Peyer's patch (tissue), 4 donors: ENCODE measurements around the gene CERS4. TPM values are rescaled to one million over a fixed set of nuclear protein-coding genes. Genes with fewer than 3 reads are reported as not detected.

ENCODE experiments used
- DNase-seq, 3 donors: peaks; one replicate each; pipeline ENCODE4 v3.0.0-alpha.2; 2017 to 2019
- H3K27ac ChIP-seq, 4 donors: fragments of 200-600 bp; sonication (generic); one replicate each; pipeline ENCODE4 v1.5.1; 2016 to 2019
- H3K27me3 ChIP-seq, 2 donors: fragments of 200-600 bp; sonication (generic); one replicate each; pipeline ENCODE4 v1.5.1; 2019
- H3K36me3 ChIP-seq, 3 donors: fragments of 200-600 bp; sonication (generic); one replicate each; pipeline ENCODE4 v1.5.1; 2016 to 2019
- H3K4me1 ChIP-seq, 4 donors: fragments of 200-600 bp; sonication (generic); one replicate each; pipeline ENCODE4 v1.5.1; 2016 to 2019
- H3K4me3 ChIP-seq, 4 donors: fragments of 200-600 bp; sonication (generic); 1 replicate in 3 of 4; 2 replicates in 1 of 4; pipeline ENCODE4 v1.5.1; 2016 to 2019; ENCODE audit warnings: mild to moderate bottlenecking in 1 of 4
- H3K9me3 ChIP-seq, 4 donors: fragments of 200-600 bp; sonication (generic); one replicate each; pipeline ENCODE4 v1.5.1; 2016 to 2019; ENCODE audit warnings: mild to moderate bottlenecking in 1 of 4
- POLR2A ChIP-seq, 2 donors: fragments of 450-650 bp; IDR thresholded peaks; one replicate each; pipeline ENCODE4 v1.5.1; 2017; ENCODE audit warnings: antibody characterized with exemption in 2 of 2, mild to moderate bottlenecking in 2 of 2, moderate library complexity in 2 of 2
- total RNA-seq, 4 donors: library from RNA; depleted of rRNA; stranded (reverse); fragments of >200 nt; gene quantifications; one replicate each; pipeline ENCODE4 v1.1.0, GENCODE V29; 2016
- TF ChIP-seq, protein P1 (sequence below), 6 experiments: fragments of 450-650 bp in 4 of 6; fragments of 200-600 bp in 2 of 6; sonication (generic) in 1 of 6; IDR thresholded peaks; one replicate each; pipeline ENCODE4 v1.5.1; 2017 to 2019; ENCODE audit warnings: antibody characterized with exemption in 6 of 6, mild to moderate bottlenecking in 3 of 6, moderate library complexity in 1 of 6

The CERS4 gene
- total RNA-seq, 4 donors from 2014 or later, result 6.8 to 41.3 (median 11.7) TPM

- no peaks in the 10 kb centered on the region for H3K27me3 ChIP-seq
- H3K36me3 ChIP-seq, result no peaks in the 10 kb centered on the region
- no peak overlapping the region for H3K4me3 ChIP-seq
- H3K4me1 ChIP-seq, result peaks cover 0 to 16% (median 11%) of the 10 kb centered on the region in 4 donors
- TF ChIP-seq POLR2A (IDR thresholded peaks at IDR 0.05), result no peak
- TF ChIP-seq, protein P1, sequence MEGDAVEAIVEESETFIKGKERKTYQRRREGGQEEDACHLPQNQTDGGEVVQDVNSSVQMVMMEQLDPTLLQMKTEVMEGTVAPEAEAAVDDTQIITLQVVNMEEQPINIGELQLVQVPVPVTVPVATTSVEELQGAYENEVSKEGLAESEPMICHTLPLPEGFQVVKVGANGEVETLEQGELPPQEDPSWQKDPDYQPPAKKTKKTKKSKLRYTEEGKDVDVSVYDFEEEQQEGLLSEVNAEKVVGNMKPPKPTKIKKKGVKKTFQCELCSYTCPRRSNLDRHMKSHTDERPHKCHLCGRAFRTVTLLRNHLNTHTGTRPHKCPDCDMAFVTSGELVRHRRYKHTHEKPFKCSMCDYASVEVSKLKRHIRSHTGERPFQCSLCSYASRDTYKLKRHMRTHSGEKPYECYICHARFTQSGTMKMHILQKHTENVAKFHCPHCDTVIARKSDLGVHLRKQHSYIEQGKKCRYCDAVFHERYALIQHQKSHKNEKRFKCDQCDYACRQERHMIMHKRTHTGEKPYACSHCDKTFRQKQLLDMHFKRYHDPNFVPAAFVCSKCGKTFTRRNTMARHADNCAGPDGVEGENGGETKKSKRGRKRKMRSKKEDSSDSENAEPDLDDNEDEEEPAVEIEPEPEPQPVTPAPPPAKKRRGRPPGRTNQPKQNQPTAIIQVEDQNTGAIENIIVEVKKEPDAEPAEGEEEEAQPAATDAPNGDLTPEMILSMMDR (IDR thresholded peaks at IDR 0.05), result no peak
- peaks cover 0 to 4% (median 0%) of the 10 kb centered on the region in 4 donors for H3K9me3 ChIP-seq
- DNase-seq, result no peak
- peak overlapping the region in 3 of 4 donors; percentile 26 to 68 (median 62) for H3K27ac ChIP-seq
Observed at GRCh38 chr19:8239528-8240273, 30.5 kb downstream of the CERS4 start.

DNA sequence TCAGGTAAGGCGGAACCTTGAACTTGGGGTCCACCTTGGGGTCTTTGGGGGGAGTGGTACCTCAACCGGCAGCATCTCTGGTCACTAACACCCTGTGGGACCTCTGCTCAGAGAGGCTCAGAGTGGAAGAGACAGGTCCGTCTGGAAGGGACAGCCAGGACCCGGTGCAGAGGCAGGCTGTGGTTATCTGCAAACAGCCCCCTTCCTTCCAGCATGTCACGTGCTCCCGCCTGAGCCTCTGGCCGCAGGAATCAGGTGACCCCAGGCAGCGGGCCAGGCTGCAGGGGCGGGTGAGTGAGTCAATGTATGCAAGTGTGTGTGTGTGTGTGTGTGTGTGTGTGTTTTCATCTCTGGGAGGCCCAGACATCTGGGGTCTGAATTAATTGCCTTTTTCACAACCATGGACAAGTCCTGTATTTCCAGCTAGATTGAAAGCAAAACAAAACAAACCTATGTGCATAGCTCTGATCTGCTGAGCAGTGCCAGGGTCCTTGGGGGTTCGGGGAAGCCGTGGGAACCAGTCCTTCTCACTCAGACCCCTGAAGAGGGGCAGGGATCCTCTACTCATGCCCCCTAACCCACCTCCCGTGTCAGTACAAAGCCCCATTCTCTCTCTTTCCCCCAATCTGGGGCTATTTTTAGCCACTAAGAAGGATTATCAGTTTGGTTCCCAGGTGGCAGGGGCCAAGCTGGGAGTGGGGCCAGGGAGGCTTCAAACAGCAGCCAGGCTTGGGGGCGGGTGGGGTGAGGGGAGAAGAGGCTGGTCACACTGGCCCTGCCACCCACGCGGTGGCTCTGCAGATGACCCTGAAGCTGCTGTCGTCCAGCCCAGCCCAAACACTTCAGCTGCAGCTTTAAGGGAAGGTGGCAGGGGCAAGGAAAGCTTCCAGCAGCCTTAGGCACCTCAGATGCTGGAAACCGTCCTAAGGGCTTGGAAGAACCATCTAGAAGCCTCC is 31.4 kb downstream of the CERS4 start:
- peak overlapping the region; percentile 14 to 68 (median 56) for H3K27ac ChIP-seq
- peaks cover 0 to 4% (median 0%) of the 10 kb centered on the region in 4 donors for H3K9me3 ChIP-seq
- H3K4me3 ChIP-seq, result no peak overlapping the region
- H3K27me3 ChIP-seq, result no peaks in the 10 kb centered on the region
- peaks cover 0 to 16% (median 11%) of the 10 kb centered on the region in 4 donors for H3K4me1 ChIP-seq
- TF ChIP-seq, protein P1 (IDR thresholded peaks at IDR 0.05), result no peak
- no peak for TF ChIP-seq POLR2A (IDR thresholded peaks at IDR 0.05)
- H3K36me3 ChIP-seq, result no peaks in the 10 kb centered on the region
- DNase-seq, result peak; percentile 71 to 93 (median 87)

DNA sequence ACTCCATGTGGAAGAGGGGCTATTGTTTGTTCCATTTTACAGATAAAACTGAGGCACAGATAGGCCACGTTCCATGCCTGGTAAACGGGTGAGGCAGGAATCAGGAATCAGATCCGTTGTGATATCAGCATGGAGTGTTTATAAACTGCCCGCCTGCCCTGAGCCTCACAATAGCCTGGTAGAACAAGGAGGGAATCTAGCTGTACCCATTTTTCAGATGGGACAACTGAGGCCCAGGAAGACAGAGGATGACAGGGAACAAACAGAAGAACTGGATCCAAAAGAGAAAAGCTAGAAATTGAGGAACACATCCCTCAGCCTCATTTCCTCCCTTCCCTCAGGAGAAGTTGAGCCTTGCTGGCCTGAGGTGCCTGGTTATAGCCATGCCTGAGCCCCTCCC is 32.5 kb downstream of the CERS4 start:
- TF ChIP-seq POLR2A (IDR thresholded peaks at IDR 0.05), result no peak
- TF ChIP-seq, protein P1 (IDR thresholded peaks at IDR 0.05), result no peak
- H3K36me3 ChIP-seq, result no peaks in the 10 kb centered on the region
- no peak overlapping the region for H3K27ac ChIP-seq
- no peak overlapping the region for H3K4me3 ChIP-seq
- no peaks in the 10 kb centered on the region for H3K27me3 ChIP-seq
- peaks cover 0 to 16% (median 11%) of the 10 kb centered on the region in 4 donors for H3K4me1 ChIP-seq
- peaks cover 0 to 4% (median 0%) of the 10 kb centered on the region in 4 donors for H3K9me3 ChIP-seq
- no peak for DNase-seq

GRCh38 chr19:8242211-8242821 is 33.1 kb downstream of the CERS4 start:
- TF ChIP-seq, protein P1 (IDR thresholded peaks at IDR 0.05), result no peak
- TF ChIP-seq POLR2A (IDR thresholded peaks at IDR 0.05), result no peak

GRCh38 chr19:8243146-8243545 is 34.0 kb downstream of the CERS4 start:
- no peaks in the 10 kb centered on the region for H3K36me3 ChIP-seq
- peaks cover 0 to 4% (median 0%) of the 10 kb centered on the region in 4 donors for H3K9me3 ChIP-seq
- peaks cover 0 to 16% (median 11%) of the 10 kb centered on the region in 4 donors for H3K4me1 ChIP-seq
- no peak overlapping the region for H3K4me3 ChIP-seq
- H3K27me3 ChIP-seq, result no peaks in the 10 kb centered on the region
- no peak for DNase-seq
- no peak overlapping the region for H3K27ac ChIP-seq
- no peak for TF ChIP-seq POLR2A (IDR thresholded peaks at IDR 0.05)
- TF ChIP-seq, protein P1 (IDR thresholded peaks at IDR 0.05), result no peak

More at GRCh38 chr19:8242211-8242821, 33.1 kb downstream of the CERS4 start:
- no peak for DNase-seq
- Histone ChIP-seq H3K9me3 (peaks cover 0 to 4% (median 0%) of the 10 kb centered on the region in 4 donors), H3K27ac (no peak overlapping the region), H3K4me1 (peaks cover 0 to 16% (median 11%) of the 10 kb centered on the region in 4 donors), H3K4me3 (no peak overlapping the region), H3K27me3 (no peaks in the 10 kb centered on the region), H3K36me3 (no peaks in the 10 kb centered on the region)
